B cell (primary cell): ENCODE data around the gene MISFA. TPM values are rescaled to one million over a fixed set of nuclear protein-coding genes. Genes with fewer than 3 reads are reported as not detected.

Source experiments
- ATAC-seq: fragments of 200-7000 bp; cut with Tn5 transposase; one replicate; pipeline ENCODE4 v1.10.0; 2021; ENCODE audit warnings: low read depth, mild to moderate bottlenecking, moderate number of reproducible peaks, moderate library complexity
- CTCF ChIA-PET: fragments of 350-600 bp; sonication (Branson Sonifier 250); formaldehyde crosslinking; loops from one replicate; lab custom pipeline; 2021; ENCODE audit warnings: antibody characterized with exemption, inconsistent platforms; lab: Charles Lee
- POLR2A ChIA-PET: fragments of 350-600 bp; sonication (Branson Sonifier 250); formaldehyde crosslinking; loops from one replicate; lab custom pipeline; 2021; ENCODE audit warnings: antibody characterized with exemption; lab: Charles Lee
- DNase-seq: peaks from one replicate; pipeline ENCODE4 v3.0.0; 2013
- H2AFZ ChIP-seq: 2 replicates; pipeline ENCODE4 v1.6.1; 2012; ENCODE audit warnings: mild to moderate bottlenecking, low read depth, low read length; ENCODE audit not compliant: insufficient read depth, poor library complexity, severe bottlenecking
- H3K27ac ChIP-seq, 2 donors: 1 replicate in 1 of 2; 2 replicates in 1 of 2; pipeline ENCODE4 v1.5.1; 2012 to 2013; ENCODE audit warnings: low read length in 2 of 2, mild to moderate bottlenecking in 2 of 2, moderate library complexity in 1 of 2
- H3K27me3 ChIP-seq, 4 experiments: fragments of 200-600 bp in 1 of 4; sonication (generic) in 1 of 4; replicated peaks in 1 of 4; 1 replicate in 2 of 4; 2 replicates in 2 of 4; pipeline versions ENCODE4 v1.6.1 to v1.7.0; 2013 to 2016; ENCODE audit warnings: low read length in 3 of 4, mild to moderate bottlenecking in 2 of 4, mixed read lengths in 1 of 4, moderate library complexity in 1 of 4; ENCODE audit not compliant: insufficient read depth in 4 of 4, control insufficient read depth in 3 of 4; ENCODE audit errors: control extremely low read depth in 1 of 4
- H3K36me3 ChIP-seq, 2 experiments: replicated peaks in 1 of 2; 1 replicate in 1 of 2; 2 replicates in 1 of 2; pipeline versions ENCODE4 v1.6.1 to v1.7.1; 2013; ENCODE audit warnings: low read length in 1 of 2; ENCODE audit not compliant: insufficient read depth in 2 of 2, control insufficient read depth in 1 of 2; ENCODE audit errors: control extremely low read depth in 1 of 2, extremely low read depth in 1 of 2
- H3K4me1 ChIP-seq, 2 donors: fragments of 200-600 bp in 1 of 2; sonication (generic) in 1 of 2; 1 replicate in 1 of 2; 2 replicates in 1 of 2; pipeline versions ENCODE4 v1.5.1 to v1.6.1; 2013 to 2017; ENCODE audit warnings: low read length in 2 of 2; ENCODE audit not compliant: control insufficient read depth in 2 of 2, insufficient read depth in 2 of 2
- H3K4me2 ChIP-seq: replicated peaks from 2 replicates; pipeline ENCODE3; 2012; ENCODE audit warnings: mild to moderate bottlenecking, low read depth, low read length; ENCODE audit not compliant: poor library complexity, severe bottlenecking
- H3K4me3 ChIP-seq, 5 experiments: fragments of 200-600 bp in 1 of 5; sonication (generic) in 1 of 5; 1 replicate in 3 of 5; 2 replicates in 2 of 5; pipeline versions ENCODE4 v1.5.1 to v1.7.0; 2011 to 2016; ENCODE audit warnings: low read length in 4 of 5, mild to moderate bottlenecking in 4 of 5, low read depth in 2 of 5, control low read depth in 1 of 5, moderate library complexity in 1 of 5; ENCODE audit not compliant: insufficient read depth in 1 of 5; ENCODE audit errors: control extremely low read depth in 1 of 5, extremely low read depth in 1 of 5
- H3K79me2 ChIP-seq: fragments of 200-600 bp; sonication (generic); one replicate; pipeline ENCODE4 v1.6.0; 2016; ENCODE audit warnings: low read length; ENCODE audit not compliant: control insufficient read depth, insufficient read depth
- H3K9ac ChIP-seq: fragments of 200-600 bp; sonication (generic); 2 replicates; pipeline ENCODE4 v1.6.1; 2017; ENCODE audit warnings: mild to moderate bottlenecking, low read length, moderate library complexity
- H3K9me3 ChIP-seq, 3 donors: one replicate each; pipeline versions ENCODE4 v1.6.1 to v1.7.1; 2013; ENCODE audit warnings: low read length in 2 of 3; ENCODE audit not compliant: control insufficient read depth in 2 of 3, insufficient read depth in 1 of 3; ENCODE audit errors: control extremely low read depth in 1 of 3
- H4K20me1 ChIP-seq: 2 replicates; pipeline ENCODE4 v1.6.0; 2012; ENCODE audit warnings: mild to moderate bottlenecking, low read length; ENCODE audit not compliant: insufficient read depth, control insufficient read depth, poor library complexity, severe bottlenecking
- H3K27ac Mint-ChIP-seq: one replicate; pipeline ENCODE4 v1.8.0; 2021; ENCODE audit warnings: mixed read lengths
- H3K27me3 Mint-ChIP-seq: one replicate; pipeline ENCODE4 v1.8.0; 2021; ENCODE audit warnings: mixed read lengths
- H3K4me1 Mint-ChIP-seq: one replicate; pipeline ENCODE4 v1.8.0; 2021; ENCODE audit warnings: mixed read lengths
- H3K4me3 Mint-ChIP-seq: one replicate; pipeline ENCODE4 v1.8.0; 2021; ENCODE audit warnings: mixed read lengths
- H3K9me3 Mint-ChIP-seq: one replicate; pipeline ENCODE4 v1.8.0; 2022; ENCODE audit warnings: mixed read lengths; ENCODE audit not compliant: insufficient read depth
- CTCF ChIP-seq: fragments of 200-600 bp; IDR thresholded peaks from one replicate; pipeline ENCODE4 v1.8.0; 2022; ENCODE audit warnings: antibody characterized with exemption, mild to moderate bottlenecking
- EZH2 ChIP-seq: IDR thresholded peaks from 2 replicates; pipeline ENCODE4 v1.6.1; 2012; ENCODE audit warnings: borderline replicate concordance, low read depth, mild to moderate bottlenecking, moderate library complexity, low read length; ENCODE audit not compliant: insufficient read depth, poor library complexity, severe bottlenecking
- WGBS: methylation state at CpG from one replicate; pipeline ENCODE4 v1.1.5; 2013; ENCODE audit warnings: missing lambda C conversion rate; ENCODE audit not compliant: insufficient coverage; 5-methylcytosine and 5-hydroxymethylcytosine counted together
- intact Hi-C: fragments of 100-400 bp; cut with micrococcal nuclease; formaldehyde crosslinking; loops from one replicate; pipeline ENCODE4 v1.10.0; 2022
- polyA plus RNA-seq: library from polyadenylated mRNA; depleted of rRNA; stranded (reverse); fragments of >200 nt; gene quantifications from 2 replicates; pipeline ENCODE4 v1.2.3, GENCODE V29; 2012
- total RNA-seq, 2 donors: library from RNA; stranded (reverse); fragments of 120-200 nt in 1 of 2; gene quantifications; 1 replicate in 1 of 2; 2 replicates in 1 of 2; pipeline versions ENCODE4 v1.2.3 to v1.2.4, GENCODE V29; 2013 to 2022

MISFA gene
- total and polyA plus RNA-seq, 2 donors (not counting 1 experiment from before 2014, with no cell fraction given): 1.2 TPM; not detected in 1

- Histone ChIP-seq H3K9me3 (no peaks in the 10 kb centered on the region), H3K27me3 (no peaks in the 10 kb centered on the region), H3K4me2 (no peak overlapping the region), H3K27ac (no peak overlapping the region), H2AFZ (no peak overlapping the region), H3K36me3 (no peaks in the 10 kb centered on the region), H3K79me2 (no peaks in the 10 kb centered on the region), H3K4me1 (no peaks in the 10 kb centered on the region), H4K20me1 (no peaks in the 10 kb centered on the region), H3K4me3 (no peak overlapping the region), H3K9ac (no peak overlapping the region)
- ATAC-seq: no peak
- Mint-ChIP-seq H3K4me1 (no peaks in the 10 kb centered on the region), H3K27ac (no peak overlapping the region), H3K27me3 (no peaks in the 10 kb centered on the region), H3K4me3 (no peak overlapping the region), H3K9me3 (no peaks in the 10 kb centered on the region)
- CTCF ChIA-PET: interaction anchor here (1.4 kb wide), 1 partner anchor 110 kb away, joined by 5 read pairs; no protein-coding TSS in a partner anchor
- intact Hi-C loops: no loop called here
- POLR2A ChIA-PET: no interaction called here
- DNase-seq: no peak
- no peak for TF ChIP-seq CTCF
- no peak for TF ChIP-seq EZH2
- no CpG with 5 or more reads among the region's 4 CpGs for WGBS
Measured at GRCh38 chr11:18650353-18650752, 50.8 kb downstream of the MISFA start.

DNA sequence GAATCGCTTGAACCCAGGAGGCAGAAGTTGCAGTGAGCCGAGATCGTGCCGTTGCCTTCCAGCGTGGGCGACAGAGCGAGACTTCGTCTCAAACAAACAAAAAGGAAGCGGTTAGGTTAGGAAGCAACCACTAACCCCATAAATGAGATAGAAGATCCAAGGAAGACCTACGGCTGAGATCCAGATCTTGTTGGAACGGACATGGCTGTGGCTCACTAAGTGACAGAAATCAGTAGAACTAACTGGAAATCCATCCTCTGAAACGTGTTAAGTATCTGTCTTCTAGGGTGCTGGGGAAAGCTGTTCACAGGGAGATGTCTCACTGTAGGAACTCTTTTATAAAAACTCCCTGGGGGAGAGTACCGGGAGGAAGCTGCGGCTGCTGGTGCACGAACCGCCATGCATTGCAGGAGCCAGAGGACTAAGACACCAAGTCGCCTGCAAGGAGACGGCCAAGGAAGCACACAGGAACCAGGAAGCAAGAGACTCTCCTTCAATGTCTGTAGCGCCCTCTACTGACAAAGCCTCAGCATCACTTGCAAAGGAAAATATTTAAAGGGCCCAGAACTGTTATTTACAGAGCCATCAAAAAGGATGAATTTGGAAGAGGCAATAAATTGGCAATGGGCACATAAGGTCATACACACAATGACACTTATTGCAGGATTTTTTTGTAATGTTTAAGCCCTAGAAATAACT, 51.4 kb downstream of the MISFA start:
- Histone ChIP-seq H3K4me3 (no peak overlapping the region), H3K4me1 (no peaks in the 10 kb centered on the region), H4K20me1 (no peaks in the 10 kb centered on the region), H3K27me3 (no peaks in the 10 kb centered on the region), H3K79me2 (no peaks in the 10 kb centered on the region), H3K9ac (no peak overlapping the region), H3K36me3 (no peaks in the 10 kb centered on the region), H3K4me2 (no peak overlapping the region), H2AFZ (no peak overlapping the region), H3K9me3 (no peaks in the 10 kb centered on the region), H3K27ac (no peak overlapping the region)
- TF ChIP-seq CTCF: peak; percentile 32
- no peak for TF ChIP-seq EZH2
- POLR2A ChIA-PET: no interaction called here
- H3K4me3 Mint-ChIP-seq: peak overlapping the region; percentile 14
- H3K27ac Mint-ChIP-seq: no peak overlapping the region
- intact Hi-C loops: no loop called here
- CTCF ChIA-PET: interaction anchor here (1.4 kb wide), 1 partner anchor 111 kb away, joined by 5 read pairs; no protein-coding TSS in a partner anchor
- H3K27me3 Mint-ChIP-seq: no peaks in the 10 kb centered on the region
- ATAC-seq: no peak
- H3K4me1 Mint-ChIP-seq: no peaks in the 10 kb centered on the region
- no peaks in the 10 kb centered on the region for H3K9me3 Mint-ChIP-seq
- DNase-seq: peak; percentile 32
- WGBS: 68% methylated on average over 13 of the region's 19 CpGs
